Ascending aorta (tissue), 2 donors: ENCODE data around the gene SUCLG2. TPM values are rescaled to one million over a fixed set of nuclear protein-coding genes. Genes with fewer than 3 reads are reported as not detected.

ENCODE experiments used
- DNase-seq, 2 donors: peaks; one replicate each; pipeline ENCODE4 v3.0.0-alpha.2; 2019; ENCODE audit warnings: low spot score in 2 of 2
- H3K27ac ChIP-seq, 2 donors: fragments of 200-600 bp; sonication (generic); one replicate each; pipeline ENCODE4 v1.5.1; 2016 to 2017; ENCODE audit warnings: mild to moderate bottlenecking in 1 of 2
- H3K27me3 ChIP-seq: fragments of 200-600 bp; sonication (generic); one replicate; pipeline ENCODE4 v1.5.1; 2017
- H3K36me3 ChIP-seq, 2 donors: fragments of 200-600 bp; sonication (generic); one replicate each; pipeline ENCODE4 v1.5.1; 2016
- H3K4me1 ChIP-seq, 2 donors: fragments of 200-600 bp; sonication (generic); one replicate each; pipeline ENCODE4 v1.5.1; 2016 to 2017; ENCODE audit warnings: mild to moderate bottlenecking in 1 of 2
- H3K4me3 ChIP-seq, 2 donors: fragments of 200-600 bp; sonication (generic); one replicate each; pipeline ENCODE4 v1.5.1; 2016 to 2017; ENCODE audit warnings: mild to moderate bottlenecking in 1 of 2
- H3K9me3 ChIP-seq, 2 donors: fragments of 200-600 bp; sonication (generic); one replicate each; pipeline ENCODE4 v1.5.1; 2016
- CTCF ChIP-seq, 3 experiments: fragments of 200-600 bp in 2 of 3; fragments of 450-650 bp in 1 of 3; sonication (generic) in 2 of 3; IDR thresholded peaks; one replicate each; pipeline ENCODE4 v1.5.1; 2016 to 2019; ENCODE audit warnings: antibody characterized with exemption in 3 of 3, mild to moderate bottlenecking in 1 of 3, moderate library complexity in 1 of 3
- intact Hi-C: fragments of 100-400 bp; cut with DNase I; formaldehyde crosslinking; loops from one replicate; pipeline ENCODE4 v1.15.1; 2023
- total RNA-seq: library from RNA; depleted of rRNA; stranded (reverse); fragments of >200 nt; gene quantifications from one replicate; pipeline ENCODE4 v1.1.0, GENCODE V29; 2016

SUCLG2 gene
- total RNA-seq, 1 donor from 2014 or later = 33.6 TPM

- no peak for DNase-seq
- H3K9me3 ChIP-seq = no peaks in the 10 kb centered on the region
- no peak overlapping the region for H3K27ac ChIP-seq
- H3K4me3 ChIP-seq = no peak overlapping the region
- H3K4me1 ChIP-seq = no peaks in the 10 kb centered on the region
- no peak for TF ChIP-seq CTCF (IDR thresholded peaks at IDR 0.05)
- H3K36me3 ChIP-seq = peaks cover 5 to 6% of the 10 kb centered on the region in 2 donors
- no peaks in the 10 kb centered on the region for H3K27me3 ChIP-seq
- intact Hi-C loops = no loop called here
Observed at GRCh38 chr3:67405193-67405592, 249.2 kb downstream of the SUCLG2 start.

- no peak for DNase-seq
- Histone ChIP-seq H3K4me3 (no peak overlapping the region), H3K27ac (no peak overlapping the region), H3K36me3 (peaks cover 7 to 13% of the 10 kb centered on the region in 2 donors), H3K4me1 (no peaks in the 10 kb centered on the region), H3K27me3 (no peaks in the 10 kb centered on the region), H3K9me3 (no peaks in the 10 kb centered on the region)
- TF ChIP-seq CTCF (IDR thresholded peaks at IDR 0.05) = no peak
- intact Hi-C loops = no loop called here
Observed at GRCh38 chr3:67402873-67403272, 251.5 kb downstream of the SUCLG2 start.

DNA sequence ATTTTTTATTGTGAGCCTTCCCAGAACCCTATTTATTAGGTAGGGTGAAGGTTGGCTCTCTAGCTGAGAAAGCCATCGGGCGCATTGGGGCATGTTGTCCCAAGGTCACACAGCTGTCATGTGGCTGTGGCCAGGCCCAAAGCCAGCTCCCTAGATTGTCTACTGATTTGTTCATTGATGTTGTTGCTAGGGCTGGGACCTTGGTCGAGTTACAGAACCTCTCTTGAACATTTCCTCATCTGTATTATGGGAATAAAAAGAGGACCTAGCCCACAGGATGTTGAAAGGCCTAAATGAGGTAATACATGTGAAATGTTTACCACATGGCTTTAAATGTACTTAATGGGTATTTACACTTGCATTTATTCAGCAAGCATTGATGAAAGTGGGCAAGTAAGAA lies 252.5 kb downstream of the SUCLG2 start:
- TF ChIP-seq CTCF (IDR thresholded peaks at IDR 0.05) = no peak
- no peaks in the 10 kb centered on the region for H3K27me3 ChIP-seq
- H3K36me3 ChIP-seq = peaks cover 7 to 13% of the 10 kb centered on the region in 2 donors
- H3K4me1 ChIP-seq = no peaks in the 10 kb centered on the region
- H3K27ac ChIP-seq = no peak overlapping the region
- H3K9me3 ChIP-seq = no peaks in the 10 kb centered on the region
- no peak overlapping the region for H3K4me3 ChIP-seq
- intact Hi-C loops = no loop called here
- DNase-seq = no peak

- H3K36me3 ChIP-seq = peaks cover 7 to 13% of the 10 kb centered on the region in 2 donors
- no peak for TF ChIP-seq CTCF (IDR thresholded peaks at IDR 0.05)
- no peak overlapping the region for H3K4me3 ChIP-seq
- intact Hi-C loops = no loop called here
- H3K27me3 ChIP-seq = no peaks in the 10 kb centered on the region
- no peak overlapping the region for H3K27ac ChIP-seq
- no peak for DNase-seq
- H3K9me3 ChIP-seq = no peaks in the 10 kb centered on the region
- no peaks in the 10 kb centered on the region for H3K4me1 ChIP-seq
Observed at GRCh38 chr3:67400476-67400875, 253.9 kb downstream of the SUCLG2 start.

GRCh38 chr3:67389176-67389575 lies 265.2 kb downstream of the SUCLG2 start:
- no peaks in the 10 kb centered on the region for H3K27me3 ChIP-seq
- peaks cover 0 to 6% of the 10 kb centered on the region in 2 donors for H3K4me1 ChIP-seq
- no peak overlapping the region for H3K27ac ChIP-seq
- no peak for TF ChIP-seq CTCF (IDR thresholded peaks at IDR 0.05)
- no peak overlapping the region for H3K4me3 ChIP-seq
- intact Hi-C loops = no loop called here
- DNase-seq = no peak
- no peaks in the 10 kb centered on the region for H3K9me3 ChIP-seq
- no peaks in the 10 kb centered on the region for H3K36me3 ChIP-seq

DNA sequence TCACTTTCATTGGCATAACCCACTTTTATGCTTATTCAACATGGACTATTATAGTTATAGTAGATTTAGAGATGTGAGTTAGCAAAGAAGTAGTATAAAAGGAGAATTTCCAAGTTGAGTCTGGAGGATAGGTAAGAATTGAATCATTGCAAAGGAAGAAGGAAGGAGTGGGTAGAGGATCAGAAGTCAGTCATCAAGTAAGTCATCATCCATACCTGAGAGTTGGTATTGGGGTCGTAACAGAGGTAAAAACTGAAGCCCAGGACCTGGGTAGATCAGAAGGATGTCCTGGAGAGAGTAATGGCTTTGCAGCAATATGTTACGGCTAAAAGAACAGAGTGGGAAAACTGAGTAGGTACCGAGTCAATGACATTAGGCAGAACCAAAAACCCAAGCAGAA lies 265.7 kb downstream of the SUCLG2 start:
- Histone ChIP-seq H3K36me3 (no peaks in the 10 kb centered on the region), H3K4me1 (peaks cover 0 to 11% of the 10 kb centered on the region in 2 donors), H3K9me3 (no peaks in the 10 kb centered on the region), H3K4me3 (no peak overlapping the region), H3K27ac (no peak overlapping the region), H3K27me3 (no peaks in the 10 kb centered on the region)
- no peak for TF ChIP-seq CTCF (IDR thresholded peaks at IDR 0.05)
- intact Hi-C loops = no loop called here
- DNase-seq = no peak
